ENCODE measurements around the gene DCHS1.

The DCHS1 gene

DNA sequence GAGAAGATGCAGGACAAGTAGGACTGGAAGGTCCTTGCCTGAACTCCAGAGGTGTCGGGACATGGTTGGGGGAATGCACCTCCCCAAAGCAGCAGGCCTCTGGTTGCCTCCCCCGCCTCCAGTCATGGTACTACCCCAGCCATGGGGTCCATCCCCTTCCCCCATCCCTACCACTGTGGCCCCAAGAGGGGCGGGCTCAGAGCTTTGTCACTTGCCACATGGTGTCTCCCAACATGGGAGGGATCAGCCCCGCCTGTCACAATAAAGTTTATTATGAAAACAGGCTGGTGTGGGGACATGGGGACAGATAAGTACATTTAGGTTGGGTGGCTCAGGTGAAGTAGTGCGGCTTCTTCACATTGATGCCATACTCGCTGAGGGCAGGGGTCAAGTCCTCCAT is 45.0 kb downstream of the DCHS1 start:
- DNase-seq = no peak

DNA sequence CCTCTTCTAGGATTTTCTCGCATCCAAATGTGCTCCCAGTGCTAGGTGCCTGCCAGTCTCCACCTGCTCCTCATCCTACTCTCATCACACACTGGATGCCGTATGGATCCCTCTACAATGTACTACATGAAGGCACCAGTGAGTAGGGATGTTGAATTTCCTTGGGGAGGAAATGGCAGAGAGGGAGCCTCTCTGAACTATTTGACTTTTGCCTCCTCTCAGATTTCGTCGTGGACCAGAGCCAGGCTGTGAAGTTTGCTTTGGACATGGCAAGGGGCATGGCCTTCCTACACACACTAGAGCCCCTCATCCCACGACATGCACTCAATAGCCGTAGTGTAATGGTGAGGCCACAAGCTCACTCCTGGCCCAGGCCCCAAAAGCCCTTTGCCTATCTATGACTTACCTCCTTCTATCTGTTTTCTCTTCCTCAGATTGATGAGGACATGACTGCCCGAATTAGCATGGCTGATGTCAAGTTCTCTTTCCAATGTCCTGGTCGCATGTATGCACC is 46.0 kb downstream of the DCHS1 start:
- no peak for DNase-seq

DNA sequence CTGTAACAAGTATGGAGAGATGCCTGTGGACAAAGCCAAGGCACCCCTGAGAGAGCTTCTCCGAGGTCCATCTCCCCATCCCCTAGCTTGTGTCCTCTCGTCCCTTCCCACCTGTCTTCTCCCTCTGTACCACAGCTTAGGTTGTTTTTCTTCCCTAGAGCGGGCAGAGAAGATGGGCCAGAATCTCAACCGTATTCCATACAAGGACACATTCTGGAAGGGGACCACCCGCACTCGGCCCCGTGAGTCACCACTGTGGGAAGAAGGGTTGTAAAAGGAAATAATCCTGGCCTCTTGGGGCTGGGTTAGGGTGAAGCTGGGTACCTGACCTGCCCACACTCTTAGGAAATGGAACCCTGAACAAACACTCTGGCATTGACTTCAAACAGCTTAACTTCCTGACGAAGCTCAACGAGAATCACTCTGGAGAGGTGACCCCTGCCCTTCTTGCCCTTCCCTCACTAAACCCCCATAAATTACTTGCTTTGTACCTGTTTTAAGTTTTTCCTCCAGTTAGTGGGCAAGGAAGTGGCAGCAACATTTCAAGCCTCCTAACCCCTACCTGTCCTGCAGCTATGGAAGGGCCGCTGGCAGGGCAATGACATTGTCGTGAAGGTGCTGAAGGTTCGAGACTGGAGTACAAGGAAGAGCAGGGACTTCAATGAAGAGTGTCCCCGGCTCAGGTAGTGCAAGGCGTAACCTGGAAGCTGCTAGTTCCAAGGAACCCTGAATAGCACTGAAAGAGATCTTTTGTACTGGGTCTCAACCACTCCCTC is 46.7 kb downstream of the DCHS1 start:
- no peak for DNase-seq

DNA sequence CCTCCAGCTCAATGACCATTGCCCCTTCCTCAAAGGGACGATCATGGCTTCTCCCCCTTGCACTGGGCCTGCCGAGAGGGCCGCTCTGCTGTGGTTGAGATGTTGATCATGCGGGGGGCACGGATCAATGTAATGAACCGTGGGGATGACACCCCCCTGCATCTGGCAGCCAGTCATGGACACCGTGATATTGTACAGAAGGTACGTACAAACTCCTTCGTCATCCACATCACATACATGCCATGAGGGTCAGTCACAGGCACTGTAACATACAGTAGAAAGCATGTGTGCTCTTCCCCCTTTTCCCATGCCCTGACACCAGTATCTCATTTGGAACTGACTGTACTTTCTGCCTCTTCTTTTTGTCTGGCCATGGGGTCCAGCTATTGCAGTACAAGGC is 47.6 kb downstream of the DCHS1 start:
- no peak for DNase-seq

DNA sequence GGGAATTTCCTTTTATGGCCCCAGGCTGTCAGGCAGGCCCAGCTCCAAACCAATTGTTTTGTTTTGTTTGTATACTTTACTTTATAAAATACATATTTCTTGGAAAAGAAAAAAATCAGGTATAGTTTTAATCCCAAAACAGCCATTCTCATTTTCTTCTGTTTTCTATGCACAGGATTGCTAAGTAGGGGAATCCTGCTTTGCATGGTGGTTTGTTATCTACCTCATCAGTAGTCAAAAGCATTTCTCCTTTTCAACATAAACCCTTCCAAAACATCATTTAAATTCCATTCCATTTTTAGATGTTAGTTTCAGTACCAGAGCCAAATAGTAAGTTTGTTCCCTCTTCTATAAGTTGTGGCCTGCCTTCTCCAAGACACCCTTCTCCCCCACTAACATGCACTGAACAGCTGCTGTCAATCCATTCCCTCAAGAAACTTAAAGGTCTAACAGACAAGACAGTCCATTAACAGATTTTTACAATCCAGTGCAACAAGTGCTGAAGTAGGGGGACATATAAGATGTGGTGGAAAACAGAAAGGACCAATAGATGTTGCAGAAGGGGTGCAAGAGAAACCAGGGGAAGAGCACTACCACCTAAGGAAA is 48.3 kb downstream of the DCHS1 start:
- no peak for DNase-seq

DNA sequence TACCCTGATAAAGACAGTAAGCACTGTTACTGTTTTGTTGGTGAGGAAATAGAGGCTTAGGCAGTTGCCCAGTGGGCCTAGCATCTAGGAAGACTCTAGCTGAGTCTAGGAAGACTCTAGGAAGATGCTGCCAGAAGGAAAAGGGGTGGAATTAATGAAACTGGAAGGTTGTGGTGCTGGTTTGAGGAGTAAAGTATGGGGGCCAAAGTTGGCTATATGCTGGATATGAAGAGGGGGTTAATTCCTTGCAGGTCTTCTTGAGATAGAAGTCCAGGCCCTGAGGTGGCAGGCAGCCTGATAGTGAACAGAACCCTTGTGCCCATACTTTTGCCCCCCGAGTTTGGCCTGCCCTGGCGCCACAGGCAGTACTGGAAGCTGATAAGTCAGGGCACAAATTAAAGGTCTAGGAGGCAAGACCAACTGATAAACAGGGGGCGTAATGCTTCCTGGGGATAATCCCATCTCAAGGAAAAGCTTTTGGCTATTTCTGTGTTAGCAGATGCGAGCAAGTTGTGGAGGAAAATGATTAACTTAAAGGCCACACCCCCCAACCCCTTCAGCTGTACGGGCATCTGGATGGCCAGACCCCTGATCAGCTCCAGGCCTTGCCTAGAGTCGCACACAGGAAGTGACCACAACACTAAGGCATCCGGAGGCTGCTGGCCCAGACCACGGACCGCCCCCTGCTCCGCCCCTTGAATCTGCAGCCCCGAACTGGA is 49.0 kb downstream of the DCHS1 start:
- peak; percentile 94 for DNase-seq

DNA sequence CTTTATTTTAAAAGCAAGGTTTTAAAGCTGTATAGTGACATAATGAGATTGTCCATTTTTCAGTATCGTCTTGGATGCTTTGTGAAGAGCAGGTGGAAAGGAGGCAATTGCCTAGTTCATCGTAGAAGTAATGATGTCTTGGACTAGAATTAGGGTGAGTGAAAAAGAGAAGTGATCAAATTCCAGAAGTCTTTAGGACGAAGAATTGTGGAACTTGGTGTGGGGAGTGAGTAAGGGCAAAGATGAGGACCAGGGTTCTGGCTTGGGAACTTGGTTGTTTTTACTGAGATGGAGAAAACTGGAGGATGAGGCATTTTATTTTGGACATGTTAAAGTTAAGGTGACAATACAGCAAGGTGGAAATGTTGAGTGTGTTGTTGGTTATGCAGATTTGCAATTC is 50.8 kb downstream of the DCHS1 start:
- DNase-seq = no peak

DNA sequence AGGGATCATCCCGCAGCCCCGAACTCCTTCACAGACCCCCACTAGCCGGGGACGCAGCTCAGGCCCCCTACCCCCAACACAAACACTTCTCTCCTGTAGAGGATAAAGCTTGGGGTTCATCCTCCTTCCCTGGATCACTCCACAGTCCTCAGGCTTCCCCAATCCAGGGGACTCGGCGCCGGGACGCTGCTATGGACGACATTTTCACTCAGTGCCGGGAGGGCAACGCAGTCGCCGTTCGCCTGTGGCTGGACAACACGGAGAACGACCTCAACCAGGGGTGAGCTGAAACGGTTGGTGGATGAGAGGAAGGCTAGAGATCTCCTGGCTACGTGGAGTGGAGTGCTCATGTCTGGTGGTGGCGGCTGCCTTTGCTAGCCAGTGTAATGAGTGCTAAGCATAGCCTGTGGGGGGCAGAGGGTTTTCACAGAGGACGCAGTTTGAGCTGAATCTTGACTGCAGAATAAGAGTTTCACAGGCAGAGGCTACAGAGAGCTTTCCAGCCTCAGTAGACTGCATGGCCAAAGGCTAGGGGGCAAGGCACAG is 51.5 kb downstream of the DCHS1 start:
- peak; percentile 84 for DNase-seq

DNA sequence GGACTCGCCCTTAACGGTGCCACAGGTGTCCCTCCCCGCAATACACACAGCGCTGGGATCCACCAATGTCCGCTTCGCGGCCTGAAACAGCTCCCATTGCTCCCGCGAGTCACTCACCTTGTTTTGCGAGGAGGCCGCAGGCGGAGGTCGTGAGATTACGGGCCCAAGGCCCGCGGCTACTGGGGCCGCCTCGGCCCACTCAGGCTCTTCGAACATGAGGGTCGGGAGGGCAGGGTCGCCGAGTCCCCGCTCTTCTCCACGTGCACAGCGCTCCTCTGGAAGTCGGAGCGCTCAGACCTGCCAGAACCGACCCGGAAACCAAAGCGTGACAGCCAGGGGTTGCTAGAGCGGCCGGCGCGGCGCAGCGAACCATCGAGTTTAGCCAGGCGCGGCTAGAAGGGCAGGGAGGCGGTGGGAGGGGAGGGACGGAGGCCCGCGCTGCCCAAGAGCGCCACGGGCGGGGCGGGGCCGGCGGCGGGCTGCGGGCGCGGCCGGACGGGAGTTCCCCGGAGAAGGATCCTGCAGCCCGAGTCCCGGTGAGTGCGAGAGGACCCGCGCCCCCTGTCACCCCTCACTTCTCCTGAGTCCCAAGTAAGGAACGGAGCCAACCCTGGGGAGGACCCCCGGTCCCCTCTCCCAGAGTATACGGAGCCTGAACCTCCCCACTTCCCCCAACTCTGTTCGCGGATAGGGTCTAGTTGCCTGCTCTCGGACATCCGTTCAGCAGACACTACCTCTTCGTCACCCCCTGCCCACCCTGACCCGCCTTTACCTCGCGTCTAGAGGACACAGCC is 52.1 kb downstream of the DCHS1 start, which contains the start of the genes ILK and RRP8:
TSS of gene ILK (plus strand) at position 488 of the 794 bp plus-strand sequence. CDS start 498 bp downstream, outside the sequence.
TSS of gene RRP8 (minus strand) at position 330 of the 794 bp plus-strand sequence. CDS start at position 216, 114 bp downstream.
- DNase-seq = peak; percentile 96

DNA sequence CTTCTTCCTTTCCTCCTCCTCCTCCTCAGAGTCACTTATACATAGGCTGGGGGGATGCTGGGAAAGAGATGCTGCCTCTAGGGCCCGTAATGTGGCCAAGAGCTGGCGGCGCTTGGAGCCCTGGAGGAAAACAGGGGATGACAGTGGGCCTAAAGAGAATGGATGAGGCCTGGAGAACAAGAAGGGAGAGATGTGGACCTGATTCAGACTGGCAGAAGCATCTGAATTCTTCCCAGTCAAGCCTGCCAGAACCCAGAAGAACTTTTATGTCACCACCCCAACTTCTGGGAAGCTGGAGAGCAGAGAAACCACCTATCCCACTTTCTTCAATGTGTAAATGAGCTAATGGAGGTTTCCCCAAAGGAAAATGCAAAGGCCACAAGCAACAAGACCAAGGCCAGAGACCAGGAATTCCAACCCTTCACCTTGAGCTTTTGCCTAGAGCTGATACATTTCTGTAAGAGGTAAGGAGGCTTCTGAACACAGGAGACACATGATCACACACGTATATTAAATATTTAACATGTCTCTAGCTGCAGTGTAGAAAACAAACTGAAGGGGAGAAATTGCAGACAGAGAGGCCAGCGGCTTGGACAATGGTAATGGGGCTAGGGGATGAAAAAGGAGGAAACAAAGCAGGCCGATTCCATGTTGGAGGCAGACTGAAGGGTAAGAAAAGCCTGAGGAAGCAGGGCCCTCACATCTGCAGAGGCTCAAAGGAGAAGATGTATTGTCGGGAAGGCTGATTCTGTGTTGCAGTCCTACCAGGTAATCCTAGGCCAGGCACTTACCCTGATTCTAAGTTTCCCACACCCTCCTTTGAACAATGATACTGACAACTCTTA is 53.3 kb downstream of the DCHS1 start:
- DNase-seq = no peak

DNA sequence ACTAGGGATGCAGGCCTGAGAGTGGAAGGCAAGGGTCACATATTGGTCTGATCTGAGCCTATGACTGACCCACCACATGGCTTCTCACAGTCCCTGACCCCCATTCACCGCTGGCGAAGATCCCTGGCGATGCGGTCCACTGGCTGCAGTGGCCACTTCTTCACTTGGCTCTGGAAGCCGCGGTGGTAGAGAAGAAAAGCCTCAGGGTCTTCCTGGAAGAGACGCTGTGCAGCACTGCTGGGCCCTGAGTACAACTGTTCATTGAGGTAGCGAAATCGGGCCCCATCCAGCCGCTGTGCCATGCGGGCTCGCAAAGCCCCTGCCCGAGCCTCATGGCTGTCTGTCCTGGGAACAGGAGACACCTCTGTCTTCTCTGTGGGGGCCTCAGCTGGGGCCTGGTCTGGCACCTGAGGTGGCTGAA is 54.6 kb downstream of the DCHS1 start:
- DNase-seq = no peak

DNA sequence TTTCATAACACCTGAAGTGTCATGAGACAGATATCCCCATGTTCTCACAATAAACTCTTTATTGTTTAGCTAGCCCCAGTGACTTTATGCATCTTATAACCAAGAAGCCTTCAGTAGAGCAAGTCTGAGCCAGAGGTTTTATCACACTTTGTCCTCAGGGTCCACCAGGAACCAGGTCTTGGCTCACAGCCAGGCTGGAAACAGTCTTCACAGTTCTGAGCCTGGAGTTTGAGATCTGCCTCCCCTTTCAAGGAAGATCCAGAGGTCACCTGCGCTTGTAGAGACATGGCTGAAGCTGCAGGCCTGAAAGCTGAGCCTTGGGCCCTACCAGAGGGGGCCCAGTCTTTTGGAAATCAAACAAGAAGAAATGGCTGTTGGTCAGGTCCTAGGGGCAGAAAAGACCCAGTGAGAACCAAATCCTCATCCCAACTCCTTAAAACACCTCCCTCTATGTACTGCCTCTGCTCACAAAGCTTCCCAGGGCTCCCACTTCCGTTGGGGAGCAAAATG is 55.7 kb downstream of the DCHS1 start:
- DNase-seq = no peak

DNA sequence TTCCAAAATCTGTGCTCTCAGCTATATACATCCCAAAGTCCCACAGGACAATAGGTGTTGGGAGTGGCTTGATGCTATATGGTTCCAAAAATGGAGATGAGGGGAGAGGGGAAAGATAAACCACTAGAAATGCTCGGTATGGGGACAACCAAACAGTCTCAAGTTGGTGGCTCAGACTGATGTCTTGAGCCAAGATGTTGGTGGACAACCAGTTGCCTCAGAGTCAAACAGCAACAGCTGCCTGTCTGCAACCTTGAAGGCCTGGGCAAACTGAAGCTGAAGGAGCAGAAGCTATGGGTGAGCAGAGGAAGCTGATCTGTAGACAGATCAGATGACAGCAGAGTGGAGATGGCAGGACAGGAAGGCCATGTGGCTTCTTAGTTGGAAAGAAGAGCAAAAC is 56.2 kb downstream of the DCHS1 start:
- no peak for DNase-seq

DNA sequence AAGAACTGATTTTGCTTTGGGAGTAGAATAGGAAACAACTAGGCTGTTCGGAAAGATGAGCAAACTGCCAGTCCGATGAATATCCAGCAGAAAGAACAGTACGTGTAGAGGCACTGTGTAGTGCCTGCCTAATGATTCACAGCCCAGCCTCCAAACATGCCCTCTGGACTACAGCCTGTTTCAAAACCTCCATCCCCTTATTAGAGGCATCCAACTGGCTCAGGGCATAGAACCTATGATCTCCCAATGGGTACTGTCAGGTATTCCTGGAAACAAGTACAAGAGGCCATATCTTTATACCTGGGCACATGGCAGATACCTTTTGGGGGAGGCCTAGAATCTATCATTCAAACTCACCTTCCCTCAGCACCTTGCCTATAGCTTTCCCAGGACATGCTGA is 57.1 kb downstream of the DCHS1 start:
- no peak for DNase-seq

DNA sequence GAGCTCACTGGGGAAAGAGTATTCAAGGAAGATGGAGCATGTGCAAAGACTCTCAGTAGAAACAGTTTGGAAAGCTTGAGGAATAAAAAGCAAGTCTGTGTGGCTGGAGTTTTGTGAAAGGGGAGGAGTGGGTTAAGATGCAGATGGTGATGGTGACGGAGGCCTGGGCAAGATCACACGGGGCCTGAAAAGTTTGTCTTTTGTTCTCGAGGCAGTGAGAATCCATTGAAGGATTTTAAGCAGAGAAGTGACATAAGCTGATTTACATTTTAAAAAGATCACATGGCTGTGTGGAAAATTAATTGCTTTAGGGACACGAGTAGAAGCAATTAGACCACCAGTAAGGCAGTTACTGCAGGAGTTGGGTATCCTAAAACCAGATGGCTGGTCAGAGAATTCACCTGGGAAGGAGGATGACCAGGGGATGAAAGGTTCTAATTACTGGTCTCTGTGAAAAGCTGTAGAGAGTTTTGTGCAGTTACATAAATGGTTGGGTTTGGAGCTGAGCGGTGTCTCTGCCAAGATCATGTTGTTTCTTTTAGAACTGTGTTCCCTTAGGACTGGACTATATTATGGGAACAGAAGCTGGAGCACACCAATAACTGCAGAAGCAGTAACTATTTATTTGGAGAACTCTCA is 59.3 kb downstream of the DCHS1 start:
- DNase-seq = no peak

DNA sequence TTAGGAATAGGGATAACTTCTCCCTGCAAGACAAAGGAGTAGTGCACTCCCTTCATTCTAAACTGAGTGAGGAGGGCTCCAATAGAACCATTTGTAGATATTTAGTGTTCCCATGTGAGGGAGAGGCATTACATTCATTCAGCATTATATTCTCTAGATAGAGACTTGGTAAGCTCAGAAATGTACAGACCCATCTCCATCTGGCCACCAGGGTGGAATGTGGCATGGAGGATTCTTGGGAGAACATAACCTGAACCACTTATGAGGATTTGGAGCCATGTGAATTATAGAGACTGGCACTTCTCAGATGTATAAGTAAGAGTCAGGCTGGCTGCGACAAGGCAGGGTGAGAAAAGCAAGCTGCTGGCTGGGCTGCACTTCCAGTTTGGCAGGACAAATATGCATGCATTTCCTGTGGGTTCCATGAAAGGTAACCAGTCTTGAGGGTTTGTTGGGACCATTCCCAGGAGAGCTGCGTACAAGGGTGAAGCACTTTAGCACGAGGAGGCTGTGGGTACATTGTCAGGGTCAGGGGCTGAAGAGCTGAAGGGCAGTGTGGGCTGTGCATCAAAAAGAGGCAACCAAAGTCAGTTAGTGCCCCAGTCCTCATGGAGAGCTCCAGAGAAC is 61.4 kb downstream of the DCHS1 start:
- DNase-seq = no peak

DNA sequence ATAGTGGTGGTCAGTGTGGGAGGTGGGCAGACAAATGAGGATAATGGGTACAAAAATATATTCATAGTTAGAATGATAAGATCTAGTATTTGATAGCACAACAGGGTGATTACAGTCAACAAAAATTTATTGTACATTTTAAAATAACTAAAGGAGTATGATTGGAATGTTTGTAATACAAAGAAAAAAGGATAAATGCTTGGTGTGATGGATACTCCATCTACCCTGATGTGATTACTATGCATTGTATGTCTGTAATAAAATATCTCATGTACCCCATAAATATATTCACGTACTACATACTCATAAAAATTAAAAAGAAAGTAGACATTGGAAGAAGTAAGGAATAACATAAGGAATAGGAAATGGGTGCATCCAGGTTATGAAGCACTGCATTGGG is 67.6 kb downstream of the DCHS1 start:
- DNase-seq = no peak

DNA sequence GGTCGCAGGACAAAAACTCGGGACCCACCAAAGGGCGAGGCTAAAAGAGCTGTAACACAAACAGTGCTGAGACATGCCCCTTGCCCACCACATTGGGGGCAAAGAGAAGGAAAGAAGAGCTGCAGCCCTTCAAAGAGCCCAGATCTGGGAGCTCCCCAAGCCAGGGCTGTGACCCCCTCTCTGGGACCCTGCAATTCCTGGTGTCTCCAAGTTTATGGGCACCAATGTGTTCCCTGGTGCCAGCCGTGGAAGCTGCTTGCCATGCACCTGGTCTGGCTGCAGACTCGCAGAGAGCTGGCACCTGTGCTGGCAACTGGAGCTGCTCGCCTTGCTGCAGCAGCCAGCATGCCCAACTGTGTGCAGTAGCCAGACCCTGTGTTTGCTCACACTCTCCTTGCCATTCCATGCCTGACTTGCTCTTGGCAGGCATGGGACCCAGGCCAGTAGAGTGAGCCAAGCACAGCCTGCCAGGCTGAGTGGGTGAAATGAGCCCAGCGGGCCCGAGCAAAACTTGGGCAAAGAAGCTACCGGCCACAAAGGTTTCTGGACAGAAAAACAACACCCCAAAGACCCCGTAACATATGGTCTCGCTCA is 68.2 kb downstream of the DCHS1 start:
- no peak for DNase-seq

DNA sequence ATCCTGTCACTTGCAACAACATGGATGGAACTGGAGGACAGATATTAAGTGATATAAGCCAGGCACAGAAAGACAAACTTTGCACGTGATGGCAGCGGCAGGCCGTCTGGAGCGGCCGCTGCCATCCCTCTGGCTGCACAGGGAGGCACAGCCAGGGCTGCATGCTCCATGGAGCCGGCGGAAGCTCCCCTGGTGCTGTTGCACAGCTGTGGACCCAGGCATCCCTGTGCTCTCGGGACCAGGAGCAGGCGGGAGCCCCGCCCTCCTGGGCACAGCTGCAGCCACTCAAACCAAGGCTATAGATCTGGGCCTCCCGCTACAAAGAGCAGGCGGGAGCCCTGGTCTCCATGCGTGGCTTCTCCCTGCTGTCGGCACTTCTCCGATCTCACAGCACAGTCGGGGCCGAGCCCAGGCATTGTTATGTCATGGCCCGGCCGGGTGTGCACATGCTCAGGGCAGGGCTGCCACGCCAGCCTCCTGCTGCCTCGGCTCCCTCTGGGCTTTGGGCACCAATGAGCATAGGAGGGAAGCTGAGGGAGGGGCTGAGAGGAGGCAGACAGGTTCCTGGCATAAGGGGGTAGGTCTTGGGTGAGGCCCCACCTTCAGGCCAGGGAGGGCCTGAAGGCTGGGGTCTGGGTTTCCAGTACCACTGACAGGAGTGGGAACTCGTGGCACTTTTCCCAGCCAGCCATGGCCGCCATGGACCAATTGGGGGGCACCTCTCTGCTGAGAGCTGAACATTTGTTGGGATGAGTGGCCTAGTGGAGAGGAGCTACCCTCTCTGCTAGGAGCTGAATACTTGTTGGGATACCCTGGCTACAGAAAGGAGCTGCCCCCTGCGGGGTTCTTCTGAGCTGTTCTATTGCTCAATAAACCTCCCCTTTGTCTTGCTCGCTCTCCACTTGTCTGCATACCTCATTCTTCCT is 68.9 kb downstream of the DCHS1 start:
- no peak for DNase-seq
